SK-N-SH (cell line): Measurements from ENCODE around the gene ZNF541. TPM values are rescaled to one million over a fixed set of nuclear protein-coding genes. Genes with fewer than 3 reads are reported as not detected.
A peak's percentile ranks its signal among the peaks of the same experiment; 100 is the strongest.

Experiments
- CTCF ChIA-PET: fragments of 300-600, 350-600 bp; formaldehyde crosslinking; extraction: SDS; loops from one replicate; lab custom pipeline; 2021; lab: Yijun Ruan, JAX
- POLR2A ChIA-PET: fragments of 350-600 bp; sonication (Branson Sonifier 250); formaldehyde crosslinking; extraction: SDS; loops from one replicate; lab custom pipeline; 2020; ENCODE audit warnings: antibody characterized with exemption, inconsistent platforms; lab: Yijun Ruan, JAX
- DNase-seq: peaks from one replicate; pipeline ENCODE4 v3.0.0; 2012
- H2AFZ ChIP-seq: fragments of 200-600 bp; sonication (generic); 2 replicates; pipeline ENCODE4 v1.8.1; 2016; ENCODE audit warnings: antibody characterized with exemption, mild to moderate bottlenecking, low read depth
- H3F3A ChIP-seq: fragments of 200-600 bp; sonication (generic); replicated peaks from 2 replicates; pipeline ENCODE3; 2016; ENCODE audit warnings: antibody characterized with exemption, mild to moderate bottlenecking; ENCODE audit not compliant: insufficient read depth
- H3K27ac ChIP-seq, 2 experiments: fragments of 200-500 bp in 1 of 2; fragments of 200-600 bp in 1 of 2; sonication (Bioruptor generic) in 1 of 2; sonication (generic), shearing (Covaris generic) in 1 of 2; 2 replicates each; pipeline versions ENCODE4 v1.5.1 to v1.6.1; 2014 to 2016; ENCODE audit warnings: low read depth in 2 of 2, inconsistent platforms in 1 of 2, low read length in 1 of 2, mild to moderate bottlenecking in 1 of 2, mixed read lengths in 1 of 2
- H3K27me3 ChIP-seq: fragments of 200-600 bp; sonication (generic), shearing (Covaris generic); 2 replicates; pipeline ENCODE4 v1.6.1; 2016; ENCODE audit warnings: mixed run types; ENCODE audit not compliant: insufficient read depth
- H3K36me3 ChIP-seq, 2 experiments: fragments of 200-500 bp in 1 of 2; fragments of 200-600 bp in 1 of 2; sonication (Bioruptor generic) in 1 of 2; sonication (generic) in 1 of 2; replicated peaks in 1 of 2; 2 replicates each; pipeline versions ENCODE3 to v1.5.1; 2014 to 2016; ENCODE audit warnings: low read length in 1 of 2, mild to moderate bottlenecking in 1 of 2; ENCODE audit not compliant: insufficient read depth in 2 of 2, control insufficient read depth in 1 of 2
- H3K4me1 ChIP-seq, 2 experiments: fragments of 200-500 bp in 1 of 2; fragments of 200-600 bp in 1 of 2; sonication (Bioruptor generic) in 1 of 2; sonication (generic), shearing (Covaris generic) in 1 of 2; 2 replicates each; pipeline versions ENCODE4 v1.5.1 to v1.6.1; 2014 to 2016; ENCODE audit warnings: low read depth in 1 of 2, low read length in 1 of 2, mixed run types in 1 of 2; ENCODE audit not compliant: insufficient read depth in 2 of 2, control insufficient read depth in 1 of 2
- H3K4me2 ChIP-seq: fragments of 200-600 bp; sonication (generic), shearing (Covaris generic); 2 replicates; pipeline ENCODE4 v1.6.1; 2017; ENCODE audit warnings: mixed run types
- H3K4me3 ChIP-seq, 2 experiments: fragments of 200-500 bp in 1 of 2; fragments of 200-600 bp in 1 of 2; sonication (Bioruptor generic) in 1 of 2; sonication (generic), shearing (Covaris generic) in 1 of 2; 2 replicates each; pipeline versions ENCODE4 v1.5.1 to v1.8.1; 2014 to 2016; ENCODE audit warnings: low read depth in 2 of 2, inconsistent platforms in 1 of 2, low read length in 1 of 2, mild to moderate bottlenecking in 1 of 2, mixed read lengths in 1 of 2, moderate library complexity in 1 of 2
- H3K79me2 ChIP-seq: fragments of 200-600 bp; sonication (generic); 2 replicates; pipeline ENCODE4 v1.8.1; 2017; ENCODE audit warnings: mild to moderate bottlenecking; ENCODE audit not compliant: insufficient read depth
- H3K9ac ChIP-seq: fragments of 200-600 bp; sonication (generic); 2 replicates; pipeline ENCODE4 v1.6.1; 2017; ENCODE audit warnings: mixed run types
- H3K9me2 ChIP-seq: fragments of 200-600 bp; sonication (generic); 2 replicates; pipeline ENCODE4 v1.6.1; 2017; ENCODE audit warnings: mixed run types
- H3K9me3 ChIP-seq: fragments of 200-600 bp; sonication (generic); 2 replicates; pipeline ENCODE4 v1.6.1; 2017; ENCODE audit warnings: mixed run types, mild to moderate bottlenecking, moderate library complexity
- H4K20me1 ChIP-seq: fragments of 200-600 bp; sonication (generic); 2 replicates; pipeline ENCODE4 v1.6.1; 2017; ENCODE audit warnings: mild to moderate bottlenecking, mixed run types; ENCODE audit not compliant: insufficient read depth
- CHD2 ChIP-seq: fragments of 150-350 bp; IDR thresholded peaks from 2 replicates; pipeline ENCODE4 v1.6.1; 2018; ENCODE audit warnings: low read length; ENCODE audit not compliant: partially characterized antibody
- EP300 ChIP-seq, 2 experiments: IDR thresholded peaks; 2 replicates each; pipeline versions ENCODE4 v1.4.0 to v1.6.1; 2012; ENCODE audit warnings: borderline replicate concordance in 1 of 2, low read depth in 1 of 2, low read length in 1 of 2
- EZH2phosphoT487 ChIP-seq: fragments of 200-600 bp; sonication (generic); IDR thresholded peaks from 2 replicates; pipeline ENCODE4 v1.6.1; 2017; ENCODE audit warnings: low read depth, mixed run types, mild to moderate bottlenecking, antibody characterized with exemption, moderate library complexity, borderline replicate concordance
- GABPA ChIP-seq: IDR thresholded peaks from 2 replicates; pipeline ENCODE4 v1.4.0; 2012; ENCODE audit warnings: low read depth, mild to moderate bottlenecking
- GATA2 ChIP-seq: sonication (generic); formaldehyde crosslinking; IDR thresholded peaks from 2 replicates; pipeline ENCODE4 v1.5.0; 2020; ENCODE audit warnings: mild to moderate bottlenecking, missing genetic modification reagents
- MEF2A ChIP-seq: IDR thresholded peaks from 2 replicates; pipeline ENCODE4 v1.4.0; 2012; ENCODE audit warnings: low read depth, borderline replicate concordance
- MXI1 ChIP-seq: IDR thresholded peaks from 2 replicates; pipeline ENCODE4 v1.6.1; 2012; ENCODE audit warnings: mild to moderate bottlenecking, low read depth, low read length, improper control_type of control experiment
- NRF1 ChIP-seq: IDR thresholded peaks from 2 replicates; pipeline ENCODE4 v1.6.1; 2012; ENCODE audit warnings: low read depth, mild to moderate bottlenecking, low read length
- POLR2AphosphoS5 ChIP-seq: IDR thresholded peaks from 2 replicates; pipeline ENCODE4 v1.6.1; 2012; ENCODE audit warnings: low read depth, low read length
- TAF1 ChIP-seq: IDR thresholded peaks from 2 replicates; pipeline ENCODE4 v1.6.1; 2012; ENCODE audit warnings: low read depth, mild to moderate bottlenecking, low read length, moderate library complexity, borderline replicate concordance
- TCF12 ChIP-seq: IDR thresholded peaks from 2 replicates; pipeline ENCODE4 v1.4.0; 2012
- TEAD4 ChIP-seq: IDR thresholded peaks from 2 replicates; pipeline ENCODE4 v1.4.0; 2012; ENCODE audit warnings: mild to moderate bottlenecking, borderline replicate concordance; ENCODE audit not compliant: insufficient read depth
- YY1 ChIP-seq: IDR thresholded peaks from 2 replicates; pipeline ENCODE4 v1.4.0; 2012; ENCODE audit warnings: low read depth, mild to moderate bottlenecking
- WGBS: methylation state at CpG from one replicate; pipeline ENCODE4 v1.1.6; 2017; ENCODE audit warnings: low lambda C conversion rate; 5-methylcytosine and 5-hydroxymethylcytosine counted together
- polyA plus RNA-seq, 3 experiments: library from polyadenylated mRNA; depleted of rRNA; stranded (reverse); fragments of >200 nt; gene quantifications; 2 replicates each; pipeline ENCODE4 v1.2.3, GENCODE V29; 2012
- TF ChIP-seq, protein P1 (sequence below): fragments of 150-350 bp; IDR thresholded peaks from 2 replicates; pipeline ENCODE4 v1.6.1; 2016; ENCODE audit warnings: mild to moderate bottlenecking, low read depth, low read length
- TF ChIP-seq, protein P2 (sequence below): IDR thresholded peaks from 2 replicates; pipeline ENCODE4 v1.6.1; 2012; ENCODE audit warnings: mild to moderate bottlenecking, low read depth, low read length, moderate library complexity
- TF ChIP-seq, protein P3 (sequence below): fragments of 150-350 bp; IDR thresholded peaks from 2 replicates; pipeline ENCODE4 v1.6.1; 2017; ENCODE audit warnings: antibody characterized with exemption, low read length, low read depth, borderline replicate concordance
- TF ChIP-seq, protein P4 (sequence below): IDR thresholded peaks from 2 replicates; pipeline ENCODE4; 2012
- TF ChIP-seq, protein P5 (sequence below): fragments of 200-600 bp; sonication (generic); IDR thresholded peaks from 2 replicates; pipeline ENCODE4 v1.6.1; 2017; ENCODE audit warnings: antibody characterized with exemption, mild to moderate bottlenecking, moderate library complexity
- TF ChIP-seq, protein P6 (sequence below): IDR thresholded peaks from 2 replicates; pipeline ENCODE4 v1.4.0; 2012; ENCODE audit warnings: low read depth, borderline replicate concordance

ZNF541 gene
- polyA plus RNA-seq, 1 of the 3 experiments (the other 2 are of a cell fraction), result 0.08 TPM

DNA sequence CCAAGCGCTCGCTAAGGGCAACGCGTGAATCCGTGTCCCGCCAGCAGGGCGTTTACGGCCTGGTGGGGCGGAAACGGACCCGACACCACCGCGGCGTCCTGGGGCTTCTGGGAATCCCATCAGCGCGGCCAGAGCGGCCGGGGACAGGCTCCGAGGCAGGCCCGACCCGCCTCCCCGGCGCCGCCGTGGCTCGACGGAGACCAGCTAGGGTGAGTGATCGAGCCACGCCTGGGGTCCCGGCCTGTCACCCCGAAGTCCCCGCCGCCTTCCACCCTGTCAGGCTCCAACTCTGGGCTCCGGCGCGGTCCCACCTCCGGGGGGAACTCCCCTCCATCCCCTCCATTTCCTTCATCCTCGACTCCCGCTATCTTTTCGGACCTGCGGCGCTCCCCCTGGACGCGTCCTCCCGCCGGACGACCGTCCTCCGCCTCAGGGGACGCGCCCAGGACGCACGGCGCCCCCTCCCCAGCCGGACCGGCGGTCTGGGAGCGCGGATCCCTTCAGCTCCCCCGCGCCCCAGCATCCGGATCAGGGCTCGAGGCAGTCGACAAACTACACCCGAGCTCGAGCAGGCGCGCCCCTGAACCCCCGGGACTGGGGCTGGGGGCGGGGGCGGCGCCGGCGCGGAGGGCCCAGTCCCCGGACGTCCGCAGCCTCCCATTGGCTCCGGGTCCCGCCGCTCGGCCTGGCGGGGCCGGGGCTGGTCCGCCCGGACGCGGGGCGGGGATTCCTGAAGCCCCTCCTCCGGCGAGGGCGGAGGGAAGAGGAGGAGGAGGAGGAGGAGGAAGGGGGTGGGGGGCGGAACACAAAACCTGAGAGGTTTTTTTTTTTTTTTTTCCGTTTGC, 35.3 kb upstream of the ZNF541 start:
- Histone ChIP-seq H3K4me2 (peak overlapping the region; percentile 95), H3K4me3 (peak overlapping the region; percentile 87 to 99), H2AFZ (peak overlapping the region; percentile 91; the same call in 1 of the 2 replicates), H3F3A (peaks cover 22% of the 10 kb centered on the region), H3K9me2 (no peaks in the 10 kb centered on the region), H4K20me1 (peaks cover 15% of the 10 kb centered on the region), H3K79me2 (peaks cover 64% of the 10 kb centered on the region), H3K27ac (peak overlapping the region; percentile 89 to 93), H3K36me3 (no peaks in the 10 kb centered on the region), H3K27me3 (no peaks in the 10 kb centered on the region), H3K9me3 (no peaks in the 10 kb centered on the region), H3K4me1 (peaks cover 21 to 23% of the 10 kb centered on the region in 2 experiments; a peak in 2 of 4 replicates), H3K9ac (peak overlapping the region; percentile 99)
- WGBS, result under 1% methylated on average over 19 of the region's 94 CpGs
- peak; percentile 99 for DNase-seq
- CTCF ChIA-PET, result interaction anchor here (0.7 to 1.3 kb wide), 7 partner anchors 14 to 180 kb away, joined by 3 to 4 read pairs (median 3); partner anchors contain the start of genes EHD2, KPTN, NAPA and NOP53
- POLR2A ChIA-PET, result interaction anchor here (0.9 kb wide), 1 partner anchor 8 kb away, joined by 3 read pairs; no protein-coding TSS in a partner anchor
- TF ChIP-seq, protein P1, sequence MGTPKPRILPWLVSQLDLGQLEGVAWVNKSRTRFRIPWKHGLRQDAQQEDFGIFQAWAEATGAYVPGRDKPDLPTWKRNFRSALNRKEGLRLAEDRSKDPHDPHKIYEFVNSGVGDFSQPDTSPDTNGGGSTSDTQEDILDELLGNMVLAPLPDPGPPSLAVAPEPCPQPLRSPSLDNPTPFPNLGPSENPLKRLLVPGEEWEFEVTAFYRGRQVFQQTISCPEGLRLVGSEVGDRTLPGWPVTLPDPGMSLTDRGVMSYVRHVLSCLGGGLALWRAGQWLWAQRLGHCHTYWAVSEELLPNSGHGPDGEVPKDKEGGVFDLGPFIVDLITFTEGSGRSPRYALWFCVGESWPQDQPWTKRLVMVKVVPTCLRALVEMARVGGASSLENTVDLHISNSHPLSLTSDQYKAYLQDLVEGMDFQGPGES, result peak; percentile 52; the same call in 1 of the 2 replicates
- TF ChIP-seq TCF12, result no peak
- no peak for TF ChIP-seq MEF2A
- TF ChIP-seq, protein P2, sequence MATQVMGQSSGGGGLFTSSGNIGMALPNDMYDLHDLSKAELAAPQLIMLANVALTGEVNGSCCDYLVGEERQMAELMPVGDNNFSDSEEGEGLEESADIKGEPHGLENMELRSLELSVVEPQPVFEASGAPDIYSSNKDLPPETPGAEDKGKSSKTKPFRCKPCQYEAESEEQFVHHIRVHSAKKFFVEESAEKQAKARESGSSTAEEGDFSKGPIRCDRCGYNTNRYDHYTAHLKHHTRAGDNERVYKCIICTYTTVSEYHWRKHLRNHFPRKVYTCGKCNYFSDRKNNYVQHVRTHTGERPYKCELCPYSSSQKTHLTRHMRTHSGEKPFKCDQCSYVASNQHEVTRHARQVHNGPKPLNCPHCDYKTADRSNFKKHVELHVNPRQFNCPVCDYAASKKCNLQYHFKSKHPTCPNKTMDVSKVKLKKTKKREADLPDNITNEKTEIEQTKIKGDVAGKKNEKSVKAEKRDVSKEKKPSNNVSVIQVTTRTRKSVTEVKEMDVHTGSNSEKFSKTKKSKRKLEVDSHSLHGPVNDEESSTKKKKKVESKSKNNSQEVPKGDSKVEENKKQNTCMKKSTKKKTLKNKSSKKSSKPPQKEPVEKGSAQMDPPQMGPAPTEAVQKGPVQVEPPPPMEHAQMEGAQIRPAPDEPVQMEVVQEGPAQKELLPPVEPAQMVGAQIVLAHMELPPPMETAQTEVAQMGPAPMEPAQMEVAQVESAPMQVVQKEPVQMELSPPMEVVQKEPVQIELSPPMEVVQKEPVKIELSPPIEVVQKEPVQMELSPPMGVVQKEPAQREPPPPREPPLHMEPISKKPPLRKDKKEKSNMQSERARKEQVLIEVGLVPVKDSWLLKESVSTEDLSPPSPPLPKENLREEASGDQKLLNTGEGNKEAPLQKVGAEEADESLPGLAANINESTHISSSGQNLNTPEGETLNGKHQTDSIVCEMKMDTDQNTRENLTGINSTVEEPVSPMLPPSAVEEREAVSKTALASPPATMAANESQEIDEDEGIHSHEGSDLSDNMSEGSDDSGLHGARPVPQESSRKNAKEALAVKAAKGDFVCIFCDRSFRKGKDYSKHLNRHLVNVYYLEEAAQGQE, result no peak
- no peak for TF ChIP-seq EZH2phosphoT487
- TF ChIP-seq GABPA, result no peak
- TF ChIP-seq POLR2AphosphoS5, result peak; percentile 58
- TF ChIP-seq MXI1, result 0 out of 2 replicates have a peak, but pooled peaks have one; percentile 24
- TF ChIP-seq, protein P3, sequence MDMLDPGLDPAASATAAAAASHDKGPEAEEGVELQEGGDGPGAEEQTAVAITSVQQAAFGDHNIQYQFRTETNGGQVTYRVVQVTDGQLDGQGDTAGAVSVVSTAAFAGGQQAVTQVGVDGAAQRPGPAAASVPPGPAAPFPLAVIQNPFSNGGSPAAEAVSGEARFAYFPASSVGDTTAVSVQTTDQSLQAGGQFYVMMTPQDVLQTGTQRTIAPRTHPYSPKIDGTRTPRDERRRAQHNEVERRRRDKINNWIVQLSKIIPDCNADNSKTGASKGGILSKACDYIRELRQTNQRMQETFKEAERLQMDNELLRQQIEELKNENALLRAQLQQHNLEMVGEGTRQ, result no peak
- TF ChIP-seq EP300 (IDR thresholded peaks at IDR 0.05; ENCODE audit: borderline replicate concordance in 1 of 2, low read depth in 1 of 2, low read length in 1 of 2), result no peak
- TF ChIP-seq, protein P4, sequence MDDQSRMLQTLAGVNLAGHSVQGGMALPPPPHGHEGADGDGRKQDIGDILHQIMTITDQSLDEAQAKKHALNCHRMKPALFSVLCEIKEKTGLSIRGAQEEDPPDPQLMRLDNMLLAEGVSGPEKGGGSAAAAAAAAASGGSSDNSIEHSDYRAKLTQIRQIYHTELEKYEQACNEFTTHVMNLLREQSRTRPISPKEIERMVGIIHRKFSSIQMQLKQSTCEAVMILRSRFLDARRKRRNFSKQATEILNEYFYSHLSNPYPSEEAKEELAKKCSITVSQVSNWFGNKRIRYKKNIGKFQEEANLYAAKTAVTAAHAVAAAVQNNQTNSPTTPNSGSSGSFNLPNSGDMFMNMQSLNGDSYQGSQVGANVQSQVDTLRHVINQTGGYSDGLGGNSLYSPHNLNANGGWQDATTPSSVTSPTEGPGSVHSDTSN, result peak; percentile 98
- TF ChIP-seq, protein P5, sequence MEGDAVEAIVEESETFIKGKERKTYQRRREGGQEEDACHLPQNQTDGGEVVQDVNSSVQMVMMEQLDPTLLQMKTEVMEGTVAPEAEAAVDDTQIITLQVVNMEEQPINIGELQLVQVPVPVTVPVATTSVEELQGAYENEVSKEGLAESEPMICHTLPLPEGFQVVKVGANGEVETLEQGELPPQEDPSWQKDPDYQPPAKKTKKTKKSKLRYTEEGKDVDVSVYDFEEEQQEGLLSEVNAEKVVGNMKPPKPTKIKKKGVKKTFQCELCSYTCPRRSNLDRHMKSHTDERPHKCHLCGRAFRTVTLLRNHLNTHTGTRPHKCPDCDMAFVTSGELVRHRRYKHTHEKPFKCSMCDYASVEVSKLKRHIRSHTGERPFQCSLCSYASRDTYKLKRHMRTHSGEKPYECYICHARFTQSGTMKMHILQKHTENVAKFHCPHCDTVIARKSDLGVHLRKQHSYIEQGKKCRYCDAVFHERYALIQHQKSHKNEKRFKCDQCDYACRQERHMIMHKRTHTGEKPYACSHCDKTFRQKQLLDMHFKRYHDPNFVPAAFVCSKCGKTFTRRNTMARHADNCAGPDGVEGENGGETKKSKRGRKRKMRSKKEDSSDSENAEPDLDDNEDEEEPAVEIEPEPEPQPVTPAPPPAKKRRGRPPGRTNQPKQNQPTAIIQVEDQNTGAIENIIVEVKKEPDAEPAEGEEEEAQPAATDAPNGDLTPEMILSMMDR, result no peak; the same call in 1 of the 2 replicates
- TF ChIP-seq, protein P6, sequence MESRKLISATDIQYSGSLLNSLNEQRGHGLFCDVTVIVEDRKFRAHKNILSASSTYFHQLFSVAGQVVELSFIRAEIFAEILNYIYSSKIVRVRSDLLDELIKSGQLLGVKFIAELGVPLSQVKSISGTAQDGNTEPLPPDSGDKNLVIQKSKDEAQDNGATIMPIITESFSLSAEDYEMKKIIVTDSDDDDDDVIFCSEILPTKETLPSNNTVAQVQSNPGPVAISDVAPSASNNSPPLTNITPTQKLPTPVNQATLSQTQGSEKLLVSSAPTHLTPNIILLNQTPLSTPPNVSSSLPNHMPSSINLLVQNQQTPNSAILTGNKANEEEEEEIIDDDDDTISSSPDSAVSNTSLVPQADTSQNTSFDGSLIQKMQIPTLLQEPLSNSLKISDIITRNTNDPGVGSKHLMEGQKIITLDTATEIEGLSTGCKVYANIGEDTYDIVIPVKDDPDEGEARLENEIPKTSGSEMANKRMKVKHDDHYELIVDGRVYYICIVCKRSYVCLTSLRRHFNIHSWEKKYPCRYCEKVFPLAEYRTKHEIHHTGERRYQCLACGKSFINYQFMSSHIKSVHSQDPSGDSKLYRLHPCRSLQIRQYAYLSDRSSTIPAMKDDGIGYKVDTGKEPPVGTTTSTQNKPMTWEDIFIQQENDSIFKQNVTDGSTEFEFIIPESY, result no peak
- TF ChIP-seq TAF1, result peak; percentile 55; the same call in 1 of the 2 replicates
- TF ChIP-seq CHD2, result peak; percentile 18
- peak; percentile 24; the same call in 1 of the 2 replicates for TF ChIP-seq YY1
- TF ChIP-seq NRF1, result peak; percentile 52
- no peak for TF ChIP-seq GATA2 (CRISPR knock-in tag)
- TF ChIP-seq TEAD4, result 0 out of 2 replicates have a peak, but pooled peaks have one; percentile 19
